ENCODE data around the gene ASTL. TPM values are rescaled to one million over a fixed set of nuclear protein-coding genes. Genes with fewer than 3 reads are reported as not detected.
"Not testable (repeated sequence)": the region's sequence is repeated elsewhere in the genome, so short reads cannot be mapped to it uniquely, and the experiment has no call there.

ASTL gene
- total RNA-seq, 1 experiment from 2014 or later: not detected

DNA sequence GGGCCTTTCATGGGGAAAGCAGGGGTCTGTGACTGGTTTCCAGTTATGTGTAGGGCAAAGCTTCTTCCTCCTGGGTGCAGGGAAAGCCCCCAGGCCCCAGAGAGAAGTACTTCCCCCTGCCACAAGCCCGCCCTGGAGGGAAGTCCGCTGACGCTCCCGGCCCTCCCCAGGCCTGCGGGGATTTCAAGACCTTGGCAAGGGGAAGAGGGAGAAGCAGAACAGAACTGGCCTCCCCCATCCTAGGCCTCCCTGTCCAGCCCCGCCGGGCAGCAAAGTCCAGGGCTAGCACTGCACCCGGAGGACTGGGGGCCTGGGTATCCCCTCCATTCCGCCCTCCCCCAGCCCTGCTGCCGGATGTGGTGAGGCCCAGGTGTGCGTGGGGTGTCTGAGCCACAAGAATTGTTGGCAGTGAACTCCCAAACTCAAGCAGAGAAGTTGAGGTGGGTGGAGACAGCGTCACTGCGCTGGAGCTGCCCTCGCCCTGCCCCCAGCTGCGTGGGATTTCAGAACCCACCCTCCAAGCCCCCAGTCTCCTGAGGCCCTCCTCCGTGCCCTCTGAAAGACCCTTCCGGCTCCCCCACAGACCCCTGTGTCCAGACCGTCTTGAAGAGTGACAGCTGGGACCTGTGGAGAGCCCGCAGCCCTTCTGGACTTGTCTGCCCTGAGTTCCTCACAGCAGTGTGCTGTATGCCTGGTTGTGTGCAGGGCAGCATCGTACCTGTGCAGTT lies 8.0 kb upstream of the ASTL start:
- DNase-seq (ENCODE audit: low spot score): no peak

DNA sequence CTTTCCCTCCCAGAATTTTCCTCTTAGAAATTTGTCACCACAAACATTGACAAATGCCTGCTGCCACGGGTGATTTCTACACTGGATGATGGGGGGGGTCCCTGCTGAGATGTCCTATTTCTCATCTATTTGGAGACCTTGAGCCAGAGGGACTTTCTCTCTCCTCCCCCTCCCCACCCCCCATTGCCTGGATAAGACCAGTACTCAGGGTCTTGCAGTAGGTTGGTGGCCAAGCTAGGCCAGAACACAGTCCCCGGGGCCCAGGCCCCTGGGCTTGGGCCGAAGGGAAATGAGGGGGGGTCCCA lies 7.5 kb upstream of the ASTL start:
- no peak for DNase-seq (ENCODE audit: low spot score)

GRCh38 chr2:96145036-96145847 lies 6.9 kb upstream of the ASTL start, which contains the start of gene DUSP2:
DUSP2 (minus strand) TSS chr2:96145440; CDS start chr2:96145354, 86 bp downstream.
- DNase-seq (ENCODE audit: low spot score): no peak

- no peak for DNase-seq (ENCODE audit: low spot score)
Observed at GRCh38 chr2:96144481-96145035, 6.3 kb upstream of the ASTL start.

GRCh38 chr2:96143848-96144480 lies 5.7 kb upstream of the ASTL start:
- DNase-seq (ENCODE audit: low spot score): no peak

GRCh38 chr2:96143231-96143847 lies 5.0 kb upstream of the ASTL start:
- DNase-seq (ENCODE audit: low spot score): no peak

DNA sequence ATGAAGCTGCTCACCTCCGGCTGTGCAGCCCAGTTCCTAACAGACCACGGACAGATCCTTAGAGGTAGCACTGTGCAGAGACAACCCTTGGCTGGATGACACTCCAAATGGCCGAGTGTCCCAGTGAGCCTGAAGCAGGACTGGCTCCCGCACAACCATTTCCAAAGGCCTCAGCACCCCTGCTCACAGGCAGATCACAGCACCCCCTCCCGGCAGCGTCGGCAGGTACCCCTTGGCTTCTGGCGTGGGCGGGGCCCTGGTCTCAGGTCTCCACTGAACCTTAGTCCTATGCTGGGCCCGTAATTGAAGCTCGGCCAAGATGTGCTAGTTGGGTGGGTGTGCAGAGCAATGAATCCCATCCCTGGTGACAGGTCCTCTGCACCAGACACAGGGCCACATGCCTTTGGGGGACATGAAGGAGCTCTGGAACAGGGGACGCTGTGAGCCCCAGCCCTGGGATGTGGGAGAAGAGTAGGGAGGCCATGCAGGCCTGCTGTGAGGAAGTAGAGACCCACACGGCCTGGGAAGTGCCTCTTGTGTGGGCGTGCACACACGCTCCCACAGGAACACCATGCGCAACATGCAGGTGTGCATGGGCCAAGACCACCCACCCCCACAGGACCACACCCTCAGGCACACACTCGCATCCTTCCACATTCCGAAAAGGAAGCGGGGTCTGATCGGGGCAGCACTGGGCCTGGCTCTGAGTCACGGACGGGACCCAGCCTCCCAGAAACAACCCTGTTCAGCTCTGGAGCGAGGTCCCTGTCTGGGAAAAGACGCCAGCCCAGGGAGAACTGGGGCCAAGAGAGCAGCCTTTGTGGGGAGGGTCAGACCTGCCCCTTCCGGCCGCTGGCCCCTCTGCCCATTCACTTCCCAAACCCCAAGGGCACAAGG lies 4.2 kb upstream of the ASTL start:
- no peak for DNase-seq (ENCODE audit: low spot score)

DNA sequence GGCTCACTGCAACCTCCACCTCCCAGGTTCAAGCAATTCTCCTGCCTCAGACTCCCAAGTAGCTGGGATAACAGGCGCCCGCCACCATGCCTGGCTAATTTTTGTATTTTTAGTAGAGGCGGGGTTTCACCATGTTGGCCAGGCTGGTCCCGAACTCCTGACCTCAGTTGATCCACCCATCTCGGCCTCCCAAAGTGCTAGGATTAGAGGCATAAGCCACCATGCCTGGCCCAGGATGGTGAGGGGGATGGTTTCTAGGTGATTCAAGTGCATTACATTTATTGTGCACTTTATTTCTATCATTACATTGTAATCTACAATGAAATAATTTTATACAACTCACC lies 3.3 kb upstream of the ASTL start:
- DNase-seq (ENCODE audit: low spot score): not testable (repeated sequence)

- no peak for DNase-seq (ENCODE audit: low spot score)
Observed at GRCh38 chr2:96140941-96141623, 2.8 kb upstream of the ASTL start.

DNA sequence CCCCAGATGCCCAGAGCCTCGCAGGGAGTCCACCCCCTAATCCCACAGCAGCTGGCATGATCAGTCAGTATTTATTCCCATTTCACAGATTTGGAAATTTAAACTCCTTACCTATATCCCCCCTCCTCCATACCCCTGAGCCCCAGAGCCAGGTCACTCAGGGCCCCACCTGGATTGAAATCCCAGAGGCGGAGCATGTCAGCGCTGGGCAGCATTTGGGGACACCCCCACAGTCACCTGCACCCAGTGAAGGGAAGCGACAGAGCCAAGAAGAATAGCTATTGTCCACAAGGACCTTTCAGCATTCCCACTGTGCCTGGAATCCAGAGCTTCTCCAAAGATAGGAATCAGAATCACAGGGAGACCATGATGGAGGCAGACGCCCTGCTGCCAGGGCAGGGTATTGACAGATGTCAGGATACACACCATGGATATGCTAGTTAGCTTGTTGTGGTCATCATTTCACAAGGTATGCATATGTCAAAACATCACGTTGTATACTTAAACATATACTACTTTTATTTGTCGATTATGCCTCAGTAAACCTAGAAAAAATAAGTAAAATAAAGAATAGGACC lies 968 bp upstream of the ASTL start:
- no peak for DNase-seq (ENCODE audit: low spot score)

DNA sequence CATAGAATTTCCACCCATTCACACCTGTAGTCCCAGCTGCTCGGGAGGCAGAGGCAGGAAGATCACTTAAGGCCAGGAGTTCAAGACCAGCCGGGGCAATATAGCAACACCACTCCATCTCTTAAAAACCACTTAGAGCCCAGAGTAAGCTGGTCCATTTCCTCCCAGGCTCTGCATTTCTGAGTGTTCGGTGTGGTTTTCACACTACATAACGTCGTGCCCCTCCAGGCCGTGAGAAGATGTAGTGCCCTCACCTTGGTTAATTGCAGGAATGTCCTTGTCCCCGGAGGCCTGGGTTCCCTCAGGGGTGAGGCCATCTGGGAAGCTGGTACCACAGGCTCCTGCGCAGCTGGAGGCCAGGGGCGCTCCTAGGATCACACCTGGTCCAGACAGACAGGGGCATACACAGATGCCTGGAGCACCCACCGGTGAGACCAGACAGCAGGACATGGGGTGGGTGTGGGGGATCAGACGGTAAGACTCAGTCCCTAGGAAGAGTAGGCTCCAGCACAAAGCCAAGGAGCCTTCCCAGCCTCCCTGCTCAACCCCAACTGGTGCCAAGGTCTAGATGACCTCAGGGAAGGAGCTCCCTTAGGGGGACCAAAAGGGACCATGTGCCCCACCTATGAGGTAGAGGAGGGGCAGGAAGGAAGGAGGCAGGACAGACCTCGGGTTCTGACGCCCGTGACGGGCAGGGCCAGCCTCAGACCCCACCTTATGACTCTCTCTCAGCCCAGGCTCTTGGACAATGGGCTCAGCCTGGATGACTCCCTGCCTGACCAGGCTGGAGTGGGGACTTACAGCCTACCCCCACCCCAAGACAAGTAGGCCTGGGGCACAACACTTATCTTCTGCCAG lies 752 bp downstream of the ASTL start:
- no peak for DNase-seq (ENCODE audit: low spot score)

DNA sequence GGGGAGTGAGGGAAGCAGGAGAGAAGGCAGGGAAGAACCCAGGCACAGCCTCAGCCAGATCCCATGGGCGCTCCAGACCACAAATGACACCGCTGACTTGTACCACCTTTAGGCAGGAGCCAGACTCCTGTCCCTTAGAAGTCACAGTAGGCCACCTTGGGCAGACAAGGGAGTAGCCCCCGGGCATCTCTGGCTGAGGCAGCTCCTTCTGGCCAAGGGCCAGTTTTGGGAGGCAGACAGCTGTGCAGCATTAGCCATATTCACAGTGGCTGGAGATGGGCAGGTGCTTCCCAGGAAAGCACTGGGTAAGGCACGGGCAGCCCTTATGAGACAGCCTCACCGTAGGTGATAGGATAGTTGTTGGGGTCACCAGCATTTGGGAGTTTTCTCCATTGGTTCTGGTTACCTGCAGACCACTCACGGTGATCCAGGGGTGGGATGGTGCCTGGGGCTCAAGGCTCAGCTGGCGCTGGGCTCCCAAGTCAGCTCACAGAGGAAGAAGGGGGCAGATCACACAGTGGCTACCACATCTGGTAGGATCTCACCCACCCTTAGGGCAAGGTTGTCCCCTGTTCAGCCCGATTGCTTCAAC lies 2.1 kb downstream of the ASTL start:
- DNase-seq (ENCODE audit: low spot score): no peak

- no peak for DNase-seq (ENCODE audit: low spot score)
Observed at GRCh38 chr2:96135621-96136020, 2.7 kb downstream of the ASTL start.

DNA sequence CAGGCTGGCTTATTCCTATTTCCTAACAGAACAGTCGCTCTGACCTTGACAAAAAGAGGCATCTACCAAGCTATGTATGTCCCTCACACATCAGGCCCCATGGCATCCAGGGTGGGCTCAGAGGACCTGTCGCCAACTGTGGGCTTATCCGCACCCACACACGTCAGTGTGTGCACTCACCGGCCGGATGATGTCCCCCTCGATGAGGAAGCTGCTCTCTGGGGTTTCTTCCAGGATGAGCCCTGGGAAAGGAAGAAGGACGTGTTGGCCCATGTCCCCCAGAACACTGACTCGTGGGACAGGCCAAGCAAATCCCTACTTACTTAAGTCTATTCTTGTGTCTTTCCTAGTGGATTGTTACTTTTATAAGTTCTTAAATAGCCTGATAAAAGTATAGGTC lies 3.1 kb downstream of the ASTL start:
- DNase-seq (ENCODE audit: low spot score): no peak

DNA sequence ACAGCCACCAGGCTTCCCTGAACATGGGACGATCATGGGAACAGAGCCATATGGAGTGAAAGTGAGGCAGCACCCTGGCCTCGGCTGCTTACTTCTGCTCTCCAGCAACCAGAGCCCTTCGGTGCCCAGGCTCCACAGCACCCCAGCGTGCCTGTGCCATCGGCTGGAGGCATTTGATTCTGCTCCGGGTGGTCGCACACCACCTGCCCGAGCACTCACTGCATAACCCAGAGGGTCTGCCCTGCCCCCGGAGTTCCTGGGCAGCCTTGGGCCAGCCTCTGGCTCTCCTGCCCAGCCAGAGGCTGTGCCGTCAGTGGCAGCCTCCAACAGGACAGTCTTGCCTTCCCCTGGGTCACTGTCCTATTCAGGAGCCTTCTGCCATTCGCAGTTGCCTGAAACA lies 3.9 kb downstream of the ASTL start:
- no peak for DNase-seq (ENCODE audit: low spot score)

DNA sequence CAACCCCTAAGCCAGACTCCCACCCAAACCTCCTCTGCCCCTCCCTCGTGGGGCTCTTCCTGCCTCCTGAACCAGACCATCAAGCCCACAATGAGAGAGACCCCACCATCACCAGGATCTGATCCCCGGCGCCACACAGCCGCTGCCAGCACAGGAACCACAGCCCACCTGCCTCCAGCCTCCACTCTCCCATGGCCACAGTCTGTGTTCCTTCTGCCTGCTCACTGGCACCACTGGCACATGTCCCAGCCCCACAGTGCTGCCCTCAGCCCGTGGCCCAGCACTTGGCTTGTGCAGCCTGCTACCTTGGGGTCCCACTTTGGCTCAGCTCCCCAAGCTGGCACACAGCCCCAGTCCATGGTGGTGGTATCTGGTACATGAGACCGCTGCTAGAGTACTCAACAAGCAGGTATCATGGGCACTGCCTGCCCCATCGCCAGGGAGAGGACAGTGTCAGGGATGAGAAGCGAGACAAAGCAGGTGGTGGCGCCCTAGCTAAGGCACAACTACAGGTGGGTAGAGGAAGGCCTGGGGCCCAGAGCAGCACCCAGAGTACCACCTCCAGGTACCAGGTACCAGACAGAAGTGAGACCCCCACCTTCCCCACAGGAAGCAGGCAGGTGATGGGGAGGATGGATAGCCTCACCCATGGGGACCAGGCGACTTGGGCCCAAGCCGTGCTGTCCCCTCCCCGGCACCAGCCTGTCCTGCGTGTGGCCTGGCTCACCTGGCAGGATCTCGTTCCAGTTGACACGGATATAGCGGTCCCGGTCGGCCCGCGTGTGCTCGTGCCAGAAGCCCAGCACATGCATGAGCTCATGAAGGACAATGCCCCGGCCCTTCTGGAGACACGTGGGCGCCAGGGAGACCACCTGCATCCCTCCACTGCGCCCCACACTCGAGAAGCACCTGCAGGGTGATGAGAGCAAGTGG lies 6.2 kb downstream of the ASTL start:
- no peak for DNase-seq (ENCODE audit: low spot score)

DNA sequence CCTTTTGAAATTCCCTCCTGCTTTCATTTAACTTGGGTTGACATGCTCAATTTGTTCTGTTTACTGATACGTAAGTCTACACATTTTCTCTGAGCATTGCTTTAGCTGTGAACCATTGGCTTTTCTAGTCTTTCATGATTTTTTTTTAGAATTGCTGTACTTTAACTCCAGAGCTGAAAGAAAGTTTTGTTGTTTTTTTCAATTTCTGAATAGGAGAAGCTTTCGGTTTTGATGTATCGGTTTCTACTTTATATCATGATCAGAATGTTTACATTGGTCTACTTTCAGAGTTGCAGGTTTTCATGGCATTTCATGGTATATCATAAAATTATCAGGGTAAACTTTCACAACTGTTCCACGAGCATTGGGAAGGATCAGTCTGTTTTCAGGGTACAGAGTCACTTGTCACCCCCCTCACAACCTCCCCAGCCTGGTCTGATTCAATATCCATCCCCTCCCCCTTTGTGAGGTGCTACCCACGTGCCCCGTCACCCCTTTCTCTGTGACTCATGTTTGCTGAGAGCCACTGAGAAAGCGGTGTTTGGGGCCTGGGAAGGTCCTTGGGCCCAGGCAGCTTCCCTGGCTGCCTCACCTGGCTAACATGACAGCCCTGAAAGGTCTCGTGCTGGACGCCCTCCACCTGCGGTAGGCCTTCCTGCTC lies 7.0 kb downstream of the ASTL start:
- no peak for DNase-seq (ENCODE audit: low spot score)
